ENCODE results near the gene PKIB. TPM values are rescaled to one million over a fixed set of nuclear protein-coding genes. Genes with fewer than 3 reads are reported as not detected.

PKIB gene
- total and polyA plus RNA-seq, 2 donors (not counting 3 experiments of a cell fraction or from before 2014, with no cell fraction given) = not detected

- FAIRE-seq (no peak), DNase-seq (ENCODE audit: low read depth, low spot score) (no peak)
- no peak overlapping the region for H3K4me3 ChIP-seq (replicated peaks in 1 of 3; ENCODE audit: insufficient read depth in 1 of 3, low read depth in 1 of 3, low read length in 3 of 3)
- no peaks in the 10 kb centered on the region for H3K79me2 ChIP-seq (ENCODE audit: control insufficient read depth, insufficient read depth, low read length)
- H2AFZ ChIP-seq (ENCODE audit: low read depth, low read length) = no peak overlapping the region
- dilution Hi-C loops (cut with MboI; ENCODE audit: extremely low pct_ligation_motif_present, low sequenced_read_pairs) (no loop called here), intact Hi-C loops (cut with micrococcal nuclease) (no loop called here)
- no peak overlapping the region for H3K4me2 ChIP-seq (ENCODE audit: insufficient read depth, low read length)
- CTCF ChIA-PET = no interaction called here
- no peaks in the 10 kb centered on the region for H3K36me3 ChIP-seq (ENCODE audit: control insufficient read depth in 2 of 2, extremely low read depth in 1 of 2, insufficient read depth in 2 of 2, low read length in 2 of 2)
- no TSS peak for BruUV-seq (replicated peaks)
- H3K4me1 ChIP-seq (ENCODE audit: control insufficient read depth, extremely low read depth, insufficient read depth, low read length) = no peaks in the 10 kb centered on the region
- no peaks in the 10 kb centered on the region for H4K20me1 ChIP-seq (replicated peaks; ENCODE audit: control insufficient read depth, extremely low read depth, insufficient read depth, low read length)
- TF ChIP-seq EZH2 (IDR thresholded peaks at IDR 0.05; ENCODE audit: borderline replicate concordance, low read depth, low read length, severe bottlenecking) (no peak), CTCF (IDR thresholded peaks at IDR 0.05; ENCODE audit: extremely low read depth in 1 of 2, insufficient read depth in 1 of 2, low read depth in 1 of 2, low read length in 2 of 2) (no peak), GATA2 (IDR thresholded peaks at IDR 0.05; ENCODE audit: insufficient read depth, insufficient read length, low read depth, low read length) (no peak), FOS (IDR thresholded peaks at IDR 0.05; ENCODE audit: borderline replicate concordance, insufficient read depth, low read length) (no peak), POLR2A (IDR thresholded peaks at IDR 0.05; ENCODE audit: low read depth, low read length) (no peak), POLR2AphosphoS5 (IDR thresholded peaks at IDR 0.05; ENCODE audit: insufficient read depth, low read depth, low read length) (no peak), MYC (IDR thresholded peaks at IDR 0.05; ENCODE audit: low read depth, low read length) (no peak), JUN (IDR thresholded peaks at IDR 0.05; ENCODE audit: borderline replicate concordance, insufficient read depth, insufficient read length, low read depth) (no peak)
- TF ChIP-seq, protein P1, sequence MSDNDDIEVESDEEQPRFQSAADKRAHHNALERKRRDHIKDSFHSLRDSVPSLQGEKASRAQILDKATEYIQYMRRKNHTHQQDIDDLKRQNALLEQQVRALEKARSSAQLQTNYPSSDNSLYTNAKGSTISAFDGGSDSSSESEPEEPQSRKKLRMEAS (IDR thresholded peaks at IDR 0.05; ENCODE audit: insufficient read depth, insufficient read length) = no peak
- no peaks in the 10 kb centered on the region for H3K9me1 ChIP-seq (replicated peaks; ENCODE audit: control insufficient read depth, extremely low read depth, insufficient read depth, low read length)
- H3K9me3 ChIP-seq (replicated peaks; ENCODE audit: control insufficient read depth, insufficient read depth, low read length) = no peaks in the 10 kb centered on the region
- no peak overlapping the region for H3K9ac ChIP-seq (replicated peaks; ENCODE audit: extremely low read depth, insufficient read depth, low read length)
- POLR2A ChIA-PET = no interaction called here
- no peaks in the 10 kb centered on the region for H3K27me3 ChIP-seq (ENCODE audit: control insufficient read depth in 2 of 2, insufficient read depth in 2 of 2, low read length in 2 of 2)
- H3K27ac ChIP-seq (ENCODE audit: insufficient read depth, low read depth, low read length) = no peak overlapping the region
Observed at GRCh38 chr6:122651604-122652003, 41.4 kb downstream of the PKIB start.

Data from endothelial cell of umbilical vein (primary cell).